ENCODE data around the gene IL21R. TPM values are rescaled to one million over a fixed set of nuclear protein-coding genes. Genes with fewer than 3 reads are reported as not detected.

Gene IL21R
- polyA plus RNA-seq, 3 donors from 2014 or later = 27.5 to 59.7 (median 49.6) TPM

GRCh38 chr16:27436921-27437650 lies 35.1 kb downstream of the IL21R start:
- no peak for DNase-seq
- Mint-ChIP-seq H3K4me1 (peaks cover 42 to 44% of the 10 kb centered on the region in 2 donors), H3K27ac (peak overlapping the region in 4 of 6 donors; percentile 46 to 88 (median 60)), H3K36me3 (peaks cover 9 to 48% (median 30%) of the 10 kb centered on the region in 3 donors), H3K27me3 (ENCODE audit: low read depth in 3 of 3) (peaks cover 0 to 6% (median 2%) of the 10 kb centered on the region in 3 donors), H3K9me3 (no peaks in the 10 kb centered on the region), H3K4me3 (no peak overlapping the region)

GRCh38 chr16:27437946-27438345 lies 36.0 kb downstream of the IL21R start:
- Mint-ChIP-seq H3K36me3 (peaks cover 12 to 49% (median 26%) of the 10 kb centered on the region in 3 donors), H3K27ac (peak overlapping the region; percentile 46 to 88 (median 71)), H3K9me3 (no peaks in the 10 kb centered on the region), H3K27me3 (ENCODE audit: low read depth in 3 of 3) (peaks cover 0 to 7% (median 2%) of the 10 kb centered on the region in 3 donors), H3K4me1 (peaks cover 37% of the 10 kb centered on the region in 2 donors), H3K4me3 (peak overlapping the region in 1 of 5 donors; percentile 24)
- no peak for DNase-seq

GRCh38 chr16:27439271-27440018 lies 37.5 kb downstream of the IL21R start:
- H3K27ac Mint-ChIP-seq = peak overlapping the region; percentile 82 to 95 (median 88)
- DNase-seq = no peak
- H3K4me3 Mint-ChIP-seq = peak overlapping the region in 4 of 5 donors; percentile 4 to 51 (median 14)
- H3K27me3 Mint-ChIP-seq (ENCODE audit: low read depth in 3 of 3) = peaks cover 0 to 7% (median 2%) of the 10 kb centered on the region in 3 donors
- H3K4me1 Mint-ChIP-seq = peaks cover 34 to 36% of the 10 kb centered on the region in 2 donors
- peaks cover 16 to 59% (median 32%) of the 10 kb centered on the region in 3 donors for H3K36me3 Mint-ChIP-seq
- H3K9me3 Mint-ChIP-seq = no peaks in the 10 kb centered on the region

- peaks cover 48 to 50% of the 10 kb centered on the region in 2 donors for H3K4me1 Mint-ChIP-seq
- H3K27me3 Mint-ChIP-seq (ENCODE audit: low read depth in 3 of 3) = peaks cover under 1 to 6% (median 2%) of the 10 kb centered on the region in 3 donors
- H3K4me3 Mint-ChIP-seq = no peak overlapping the region
- DNase-seq = no peak
- H3K36me3 Mint-ChIP-seq = peaks cover 24 to 67% (median 38%) of the 10 kb centered on the region in 3 donors
- H3K9me3 Mint-ChIP-seq = no peaks in the 10 kb centered on the region
- H3K27ac Mint-ChIP-seq = peak overlapping the region; percentile 40 to 83 (median 75)
Measured at GRCh38 chr16:27441276-27441675, 39.3 kb downstream of the IL21R start.

GRCh38 chr16:27441998-27442397 lies 40.0 kb downstream of the IL21R start:
- Mint-ChIP-seq H3K27me3 (ENCODE audit: low read depth in 3 of 3) (peaks cover 8 to 9% (median 9%) of the 10 kb centered on the region in 3 donors), H3K9me3 (no peaks in the 10 kb centered on the region), H3K36me3 (peaks cover 30 to 69% (median 39%) of the 10 kb centered on the region in 3 donors), H3K4me3 (no peak overlapping the region), H3K4me1 (peaks cover 53 to 58% of the 10 kb centered on the region in 2 donors), H3K27ac (peak overlapping the region in 4 of 6 donors; percentile 11 to 76 (median 26))
- no peak for DNase-seq

- DNase-seq = no peak
- Mint-ChIP-seq H3K9me3 (no peaks in the 10 kb centered on the region), H3K4me1 (peaks cover 62 to 63% of the 10 kb centered on the region in 2 donors), H3K27ac (peak overlapping the region; percentile 10 to 100 (median 76)), H3K36me3 (peaks cover 40 to 74% (median 50%) of the 10 kb centered on the region in 3 donors), H3K4me3 (peak overlapping the region in 1 of 5 donors; percentile 14), H3K27me3 (ENCODE audit: low read depth in 3 of 3) (peaks cover 12 to 19% (median 19%) of the 10 kb centered on the region in 3 donors)
Measured at GRCh38 chr16:27444015-27444414, 42.0 kb downstream of the IL21R start.

- no peak for DNase-seq
- Mint-ChIP-seq H3K27me3 (ENCODE audit: low read depth in 3 of 3) (peaks cover 15 to 22% (median 20%) of the 10 kb centered on the region in 3 donors), H3K36me3 (peaks cover 36 to 74% (median 45%) of the 10 kb centered on the region in 3 donors), H3K27ac (peak overlapping the region; percentile 99 to 100 (median 100)), H3K4me1 (peaks cover 62 to 63% of the 10 kb centered on the region in 2 donors), H3K4me3 (peak overlapping the region in 1 of 5 donors; percentile 24), H3K9me3 (no peaks in the 10 kb centered on the region)
Measured at GRCh38 chr16:27444470-27444869, 42.5 kb downstream of the IL21R start.

GRCh38 chr16:27445502-27446175 lies 43.7 kb downstream of the IL21R start:
- Mint-ChIP-seq H3K27ac (peak overlapping the region; percentile 99 to 100 (median 100)), H3K4me1 (peaks cover 65 to 69% of the 10 kb centered on the region in 2 donors), H3K27me3 (ENCODE audit: low read depth in 3 of 3) (peaks cover 25 to 32% (median 29%) of the 10 kb centered on the region in 3 donors), H3K9me3 (no peaks in the 10 kb centered on the region), H3K36me3 (peaks cover 35 to 71% (median 42%) of the 10 kb centered on the region in 3 donors), H3K4me3 (peak overlapping the region in 4 of 5 donors; percentile 83 to 89 (median 87))
- peak in 1 of 3 donors; percentile 26 for DNase-seq

GRCh38 chr16:27446721-27447120 lies 44.7 kb downstream of the IL21R start:
- H3K9me3 Mint-ChIP-seq = no peaks in the 10 kb centered on the region
- peak; percentile 93 to 95 (median 93) for DNase-seq
- H3K27me3 Mint-ChIP-seq (ENCODE audit: low read depth in 3 of 3) = peaks cover 30 to 38% (median 31%) of the 10 kb centered on the region in 3 donors
- peaks cover 35 to 65% (median 42%) of the 10 kb centered on the region in 3 donors for H3K36me3 Mint-ChIP-seq
- peaks cover 68 to 71% of the 10 kb centered on the region in 2 donors for H3K4me1 Mint-ChIP-seq
- peak overlapping the region; percentile 79 to 89 (median 86) for H3K4me3 Mint-ChIP-seq
- peak overlapping the region; percentile 99 to 100 (median 100) for H3K27ac Mint-ChIP-seq

GRCh38 chr16:27447301-27447700 lies 45.3 kb downstream of the IL21R start:
- peak overlapping the region; percentile 79 to 89 (median 86) for H3K4me3 Mint-ChIP-seq

GRCh38 chr16:27448532-27449433 lies 46.8 kb downstream of the IL21R start:
- Mint-ChIP-seq H3K4me1 (peaks cover 87 to 92% of the 10 kb centered on the region in 2 donors), H3K9me3 (no peaks in the 10 kb centered on the region), H3K36me3 (peaks cover 32 to 51% (median 40%) of the 10 kb centered on the region in 3 donors), H3K27ac (peak overlapping the region; percentile 99 to 100 (median 100)), H3K4me3 (peak overlapping the region; percentile 84 to 90 (median 89)), H3K27me3 (ENCODE audit: low read depth in 3 of 3) (peaks cover 32 to 38% (median 35%) of the 10 kb centered on the region in 3 donors)
- DNase-seq = peak in 1 of 3 donors; percentile 17

More at GRCh38 chr16:27447301-27447700, 45.3 kb downstream of the IL21R start:
- H3K27me3 Mint-ChIP-seq (ENCODE audit: low read depth in 3 of 3) = peaks cover 30 to 38% (median 32%) of the 10 kb centered on the region in 3 donors
- no peak for DNase-seq
- peaks cover 35 to 65% (median 42%) of the 10 kb centered on the region in 3 donors for H3K36me3 Mint-ChIP-seq
- no peaks in the 10 kb centered on the region for H3K9me3 Mint-ChIP-seq
- peaks cover 74 to 77% of the 10 kb centered on the region in 2 donors for H3K4me1 Mint-ChIP-seq
- peak overlapping the region; percentile 99 to 100 (median 100) for H3K27ac Mint-ChIP-seq
